ENCODE data around the gene MRPS25. TPM values are rescaled to one million over a fixed set of nuclear protein-coding genes. Genes with fewer than 3 reads are reported as not detected.

MRPS25 gene
- total and polyA plus RNA-seq, 2 experiments from 2014 or later, result 47.9 to 75.0 TPM

DNA sequence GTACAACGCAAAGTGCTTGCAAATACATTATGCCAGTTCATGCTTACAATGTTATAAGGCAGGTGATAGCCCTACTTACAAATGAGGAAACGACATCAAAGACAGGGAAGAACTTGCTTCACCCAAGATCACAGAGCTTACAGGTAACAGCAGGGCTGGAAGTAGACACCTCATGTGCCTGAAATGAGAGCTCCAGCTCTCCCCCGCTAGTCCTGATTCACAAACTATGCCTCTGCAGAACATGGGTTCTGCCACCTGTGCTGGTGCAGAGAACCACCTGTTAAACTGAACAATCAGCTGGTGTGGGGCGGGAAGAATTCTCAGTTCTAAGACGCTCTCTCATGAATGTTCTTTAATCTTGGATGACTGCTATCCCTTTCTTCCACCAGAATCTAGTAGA is 26.5 kb upstream of the MRPS25 start:
- H3K79me2 ChIP-seq (replicated peaks; ENCODE audit: insufficient read depth), result no peaks in the 10 kb centered on the region
- H3F3A ChIP-seq (replicated peaks; ENCODE audit: low read depth), result no peaks in the 10 kb centered on the region
- no peaks in the 10 kb centered on the region for H3K9me2 ChIP-seq (ENCODE audit: insufficient read depth)
- DNase-seq (ENCODE audit: low spot score), result no peak
- no peak overlapping the region for H2AFZ ChIP-seq
- H3K4me2 ChIP-seq, result no peak overlapping the region
- ATAC-seq, result no peak
- Mint-ChIP-seq H3K36me3 (ENCODE audit: low read depth) (peaks cover 13% of the 10 kb centered on the region; the same call in 1 of the 3 replicates), H3K27ac (no peak overlapping the region), H3K4me1 (no peaks in the 10 kb centered on the region), H3K9me3 (no peaks in the 10 kb centered on the region), H3K4me3 (no peak overlapping the region), H3K27me3 (ENCODE audit: insufficient read depth, low read depth, poor library complexity) (no peaks in the 10 kb centered on the region)
- H3K4me1 ChIP-seq (ENCODE audit: insufficient read depth), result no peaks in the 10 kb centered on the region
- no peak overlapping the region for H3K4me3 ChIP-seq
- TF ChIP-seq, protein P1, sequence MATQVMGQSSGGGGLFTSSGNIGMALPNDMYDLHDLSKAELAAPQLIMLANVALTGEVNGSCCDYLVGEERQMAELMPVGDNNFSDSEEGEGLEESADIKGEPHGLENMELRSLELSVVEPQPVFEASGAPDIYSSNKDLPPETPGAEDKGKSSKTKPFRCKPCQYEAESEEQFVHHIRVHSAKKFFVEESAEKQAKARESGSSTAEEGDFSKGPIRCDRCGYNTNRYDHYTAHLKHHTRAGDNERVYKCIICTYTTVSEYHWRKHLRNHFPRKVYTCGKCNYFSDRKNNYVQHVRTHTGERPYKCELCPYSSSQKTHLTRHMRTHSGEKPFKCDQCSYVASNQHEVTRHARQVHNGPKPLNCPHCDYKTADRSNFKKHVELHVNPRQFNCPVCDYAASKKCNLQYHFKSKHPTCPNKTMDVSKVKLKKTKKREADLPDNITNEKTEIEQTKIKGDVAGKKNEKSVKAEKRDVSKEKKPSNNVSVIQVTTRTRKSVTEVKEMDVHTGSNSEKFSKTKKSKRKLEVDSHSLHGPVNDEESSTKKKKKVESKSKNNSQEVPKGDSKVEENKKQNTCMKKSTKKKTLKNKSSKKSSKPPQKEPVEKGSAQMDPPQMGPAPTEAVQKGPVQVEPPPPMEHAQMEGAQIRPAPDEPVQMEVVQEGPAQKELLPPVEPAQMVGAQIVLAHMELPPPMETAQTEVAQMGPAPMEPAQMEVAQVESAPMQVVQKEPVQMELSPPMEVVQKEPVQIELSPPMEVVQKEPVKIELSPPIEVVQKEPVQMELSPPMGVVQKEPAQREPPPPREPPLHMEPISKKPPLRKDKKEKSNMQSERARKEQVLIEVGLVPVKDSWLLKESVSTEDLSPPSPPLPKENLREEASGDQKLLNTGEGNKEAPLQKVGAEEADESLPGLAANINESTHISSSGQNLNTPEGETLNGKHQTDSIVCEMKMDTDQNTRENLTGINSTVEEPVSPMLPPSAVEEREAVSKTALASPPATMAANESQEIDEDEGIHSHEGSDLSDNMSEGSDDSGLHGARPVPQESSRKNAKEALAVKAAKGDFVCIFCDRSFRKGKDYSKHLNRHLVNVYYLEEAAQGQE (IDR thresholded peaks at IDR 0.05; ENCODE audit: unreplicated experiment), result no peak
- TF ChIP-seq POLR2AphosphoS5 (IDR thresholded peaks at IDR 0.05; ENCODE audit: low read depth), result no peak
- TF ChIP-seq STAT1 (IDR thresholded peaks at IDR 0.05; ENCODE audit: unreplicated experiment), result no peak
- TF ChIP-seq ZNF114 (CRISPR knock-in tag; IDR thresholded peaks at IDR 0.05), result no peak
- no peak for TF ChIP-seq NANOG (IDR thresholded peaks at IDR 0.05; ENCODE audit: borderline replicate concordance)
- no peak for TF ChIP-seq ZNF331 (CRISPR knock-in tag; IDR thresholded peaks at IDR 0.05; ENCODE audit: low read depth)
- no peak for TF ChIP-seq EZH2 (IDR thresholded peaks at IDR 0.05; ENCODE audit: low read depth, unreplicated experiment)
- TF ChIP-seq, protein P2, sequence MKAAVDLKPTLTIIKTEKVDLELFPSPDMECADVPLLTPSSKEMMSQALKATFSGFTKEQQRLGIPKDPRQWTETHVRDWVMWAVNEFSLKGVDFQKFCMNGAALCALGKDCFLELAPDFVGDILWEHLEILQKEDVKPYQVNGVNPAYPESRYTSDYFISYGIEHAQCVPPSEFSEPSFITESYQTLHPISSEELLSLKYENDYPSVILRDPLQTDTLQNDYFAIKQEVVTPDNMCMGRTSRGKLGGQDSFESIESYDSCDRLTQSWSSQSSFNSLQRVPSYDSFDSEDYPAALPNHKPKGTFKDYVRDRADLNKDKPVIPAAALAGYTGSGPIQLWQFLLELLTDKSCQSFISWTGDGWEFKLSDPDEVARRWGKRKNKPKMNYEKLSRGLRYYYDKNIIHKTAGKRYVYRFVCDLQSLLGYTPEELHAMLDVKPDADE (IDR thresholded peaks at IDR 0.05), result no peak
- TF ChIP-seq, protein P3, sequence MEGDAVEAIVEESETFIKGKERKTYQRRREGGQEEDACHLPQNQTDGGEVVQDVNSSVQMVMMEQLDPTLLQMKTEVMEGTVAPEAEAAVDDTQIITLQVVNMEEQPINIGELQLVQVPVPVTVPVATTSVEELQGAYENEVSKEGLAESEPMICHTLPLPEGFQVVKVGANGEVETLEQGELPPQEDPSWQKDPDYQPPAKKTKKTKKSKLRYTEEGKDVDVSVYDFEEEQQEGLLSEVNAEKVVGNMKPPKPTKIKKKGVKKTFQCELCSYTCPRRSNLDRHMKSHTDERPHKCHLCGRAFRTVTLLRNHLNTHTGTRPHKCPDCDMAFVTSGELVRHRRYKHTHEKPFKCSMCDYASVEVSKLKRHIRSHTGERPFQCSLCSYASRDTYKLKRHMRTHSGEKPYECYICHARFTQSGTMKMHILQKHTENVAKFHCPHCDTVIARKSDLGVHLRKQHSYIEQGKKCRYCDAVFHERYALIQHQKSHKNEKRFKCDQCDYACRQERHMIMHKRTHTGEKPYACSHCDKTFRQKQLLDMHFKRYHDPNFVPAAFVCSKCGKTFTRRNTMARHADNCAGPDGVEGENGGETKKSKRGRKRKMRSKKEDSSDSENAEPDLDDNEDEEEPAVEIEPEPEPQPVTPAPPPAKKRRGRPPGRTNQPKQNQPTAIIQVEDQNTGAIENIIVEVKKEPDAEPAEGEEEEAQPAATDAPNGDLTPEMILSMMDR (conservative IDR thresholded peaks at IDR 0.05; ENCODE audit: low read depth in 2 of 2), result no peak
- TF ChIP-seq JUNB (IDR thresholded peaks at IDR 0.05; ENCODE audit: unreplicated experiment), result no peak
- H3K27me3 ChIP-seq (ENCODE audit: insufficient read depth), result no peaks in the 10 kb centered on the region
- H3K27ac ChIP-seq (ENCODE audit: low read depth), result no peak overlapping the region
- H3K36me3 ChIP-seq (ENCODE audit: insufficient read depth), result peaks cover 7% of the 10 kb centered on the region; the same call in 1 of the 2 replicates
- no peaks in the 10 kb centered on the region; the same call in 1 of the 2 replicates for H4K20me1 ChIP-seq (replicated peaks; ENCODE audit: insufficient read depth)

Data from GM23338 (cell line).